ENCODE results near the gene OPCML. TPM values are rescaled to one million over a fixed set of nuclear protein-coding genes. Genes with fewer than 3 reads are reported as not detected.

The OPCML gene
- total and polyA plus RNA-seq, 2 donors (not counting 1 experiment from before 2014, with no cell fraction given), result not detected

DNA sequence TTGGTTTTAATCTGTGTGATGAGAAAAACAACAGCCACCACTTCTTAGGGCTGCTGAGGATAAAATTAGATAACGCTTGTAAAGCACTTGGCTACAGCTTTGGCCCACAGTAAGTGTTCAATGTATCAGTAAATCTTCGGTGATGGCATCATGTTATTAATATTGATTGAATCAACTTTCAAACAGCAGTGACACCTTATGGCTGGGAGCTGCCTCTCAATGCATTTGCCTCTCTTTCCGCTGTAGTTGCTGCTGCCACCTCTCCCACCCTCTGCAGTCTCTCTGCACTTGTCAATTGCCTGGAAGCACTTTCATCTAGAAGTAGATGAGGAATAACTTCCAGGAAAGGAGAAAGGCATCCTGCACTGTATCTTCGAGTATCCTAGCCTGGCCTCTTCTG is 491.1 kb downstream of the OPCML start:
- no peak overlapping the region for H3K4me3 Mint-ChIP-seq
- CTCF ChIA-PET, result no interaction called here
- no peak overlapping the region for H3K27ac Mint-ChIP-seq

DNA sequence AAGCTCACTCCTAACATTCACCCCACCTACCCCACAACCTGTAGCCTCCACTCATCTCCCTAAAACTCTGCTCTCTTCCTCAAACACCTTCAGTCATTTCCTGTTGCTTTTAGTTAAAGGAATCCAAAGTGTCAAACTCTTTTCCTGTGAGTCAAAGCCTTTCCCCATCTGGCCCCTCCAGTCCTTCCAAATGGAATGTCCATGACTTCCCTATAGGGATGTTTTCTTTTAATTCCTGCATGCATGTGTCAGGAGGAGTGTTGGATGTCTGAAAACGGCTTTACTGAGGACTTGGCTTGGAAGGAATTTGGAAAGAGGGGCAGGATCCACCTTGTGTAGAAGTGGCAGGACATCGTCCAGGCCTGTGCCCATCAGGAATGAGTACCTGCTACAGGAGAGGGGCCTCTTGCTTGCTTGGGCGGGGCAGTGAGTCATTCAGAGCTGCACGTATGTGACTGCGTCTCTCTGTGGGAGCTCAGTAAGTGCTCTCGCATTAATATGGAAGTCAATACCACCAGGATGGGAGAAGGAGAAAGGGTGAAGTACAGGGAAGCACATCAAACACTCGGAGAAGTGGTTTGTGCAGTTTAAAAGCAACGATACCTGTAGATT is 491.9 kb downstream of the OPCML start:
- H3K4me1 Mint-ChIP-seq, result no peaks in the 10 kb centered on the region
- Histone ChIP-seq H2AFZ (ENCODE audit: insufficient read depth, low read depth, low read length, poor library complexity, severe bottlenecking) (no peak overlapping the region), H4K20me1 (ENCODE audit: control insufficient read depth, insufficient read depth, low read length, poor library complexity, severe bottlenecking) (no peaks in the 10 kb centered on the region), H3K27me3 (replicated peaks in 1 of 4; ENCODE audit: control extremely low read depth in 1 of 4, control insufficient read depth in 3 of 4, insufficient read depth in 4 of 4, low read length in 3 of 4) (no peaks in the 10 kb centered on the region), H3K27ac (ENCODE audit: low read length in 2 of 2) (no peak overlapping the region), H3K79me2 (ENCODE audit: control insufficient read depth, insufficient read depth, low read length) (no peaks in the 10 kb centered on the region), H3K4me1 (ENCODE audit: control insufficient read depth in 2 of 2, insufficient read depth in 2 of 2, low read length in 2 of 2) (no peaks in the 10 kb centered on the region), H3K9me3 (ENCODE audit: control extremely low read depth in 1 of 3, control insufficient read depth in 2 of 3, insufficient read depth in 1 of 3, low read length in 2 of 3) (peaks cover 0 to 17% (median 0%) of the 10 kb centered on the region in 3 donors), H3K4me2 (replicated peaks; ENCODE audit: low read depth, low read length, poor library complexity, severe bottlenecking) (no peak overlapping the region), H3K4me3 (ENCODE audit: control extremely low read depth in 1 of 5, extremely low read depth in 1 of 5, insufficient read depth in 1 of 5, low read depth in 2 of 5, low read length in 4 of 5) (no peak overlapping the region), H3K9ac (ENCODE audit: low read length) (no peak overlapping the region), H3K36me3 (replicated peaks in 1 of 2; ENCODE audit: control extremely low read depth in 1 of 2, control insufficient read depth in 1 of 2, extremely low read depth in 1 of 2, insufficient read depth in 2 of 2, low read length in 1 of 2) (no peaks in the 10 kb centered on the region)
- no peak overlapping the region for H3K4me3 Mint-ChIP-seq
- ChIA-PET POLR2A (no interaction called here), CTCF (no interaction called here)
- 52% methylated on average over 6 of the region's 8 CpGs for WGBS (ENCODE audit: insufficient coverage)
- no peak overlapping the region for H3K27ac Mint-ChIP-seq
- TF ChIP-seq, protein P1, sequence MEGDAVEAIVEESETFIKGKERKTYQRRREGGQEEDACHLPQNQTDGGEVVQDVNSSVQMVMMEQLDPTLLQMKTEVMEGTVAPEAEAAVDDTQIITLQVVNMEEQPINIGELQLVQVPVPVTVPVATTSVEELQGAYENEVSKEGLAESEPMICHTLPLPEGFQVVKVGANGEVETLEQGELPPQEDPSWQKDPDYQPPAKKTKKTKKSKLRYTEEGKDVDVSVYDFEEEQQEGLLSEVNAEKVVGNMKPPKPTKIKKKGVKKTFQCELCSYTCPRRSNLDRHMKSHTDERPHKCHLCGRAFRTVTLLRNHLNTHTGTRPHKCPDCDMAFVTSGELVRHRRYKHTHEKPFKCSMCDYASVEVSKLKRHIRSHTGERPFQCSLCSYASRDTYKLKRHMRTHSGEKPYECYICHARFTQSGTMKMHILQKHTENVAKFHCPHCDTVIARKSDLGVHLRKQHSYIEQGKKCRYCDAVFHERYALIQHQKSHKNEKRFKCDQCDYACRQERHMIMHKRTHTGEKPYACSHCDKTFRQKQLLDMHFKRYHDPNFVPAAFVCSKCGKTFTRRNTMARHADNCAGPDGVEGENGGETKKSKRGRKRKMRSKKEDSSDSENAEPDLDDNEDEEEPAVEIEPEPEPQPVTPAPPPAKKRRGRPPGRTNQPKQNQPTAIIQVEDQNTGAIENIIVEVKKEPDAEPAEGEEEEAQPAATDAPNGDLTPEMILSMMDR (IDR thresholded peaks at IDR 0.05), result no peak
- TF ChIP-seq EZH2 (IDR thresholded peaks at IDR 0.05; ENCODE audit: borderline replicate concordance, insufficient read depth, low read depth, low read length, poor library complexity, severe bottlenecking), result no peak
- no peaks in the 10 kb centered on the region for H3K27me3 Mint-ChIP-seq
- ATAC-seq (ENCODE audit: low read depth) (no peak), DNase-seq (no peak)
- H3K9me3 Mint-ChIP-seq (ENCODE audit: insufficient read depth), result no peaks in the 10 kb centered on the region
- intact Hi-C loops (cut with micrococcal nuclease), result no loop called here

More for the DNA sequence above, 491.1 kb downstream of the OPCML start:
- Histone ChIP-seq H3K79me2 (ENCODE audit: control insufficient read depth, insufficient read depth, low read length) (no peaks in the 10 kb centered on the region), H3K4me3 (ENCODE audit: control extremely low read depth in 1 of 5, extremely low read depth in 1 of 5, insufficient read depth in 1 of 5, low read depth in 2 of 5, low read length in 4 of 5) (no peak overlapping the region), H3K27me3 (replicated peaks in 1 of 4; ENCODE audit: control extremely low read depth in 1 of 4, control insufficient read depth in 3 of 4, insufficient read depth in 4 of 4, low read length in 3 of 4) (no peaks in the 10 kb centered on the region), H3K27ac (ENCODE audit: low read length in 2 of 2) (no peak overlapping the region), H3K4me2 (replicated peaks; ENCODE audit: low read depth, low read length, poor library complexity, severe bottlenecking) (no peak overlapping the region), H4K20me1 (ENCODE audit: control insufficient read depth, insufficient read depth, low read length, poor library complexity, severe bottlenecking) (no peaks in the 10 kb centered on the region), H3K9ac (ENCODE audit: low read length) (no peak overlapping the region), H3K4me1 (ENCODE audit: control insufficient read depth in 2 of 2, insufficient read depth in 2 of 2, low read length in 2 of 2) (no peaks in the 10 kb centered on the region), H3K36me3 (replicated peaks in 1 of 2; ENCODE audit: control extremely low read depth in 1 of 2, control insufficient read depth in 1 of 2, extremely low read depth in 1 of 2, insufficient read depth in 2 of 2, low read length in 1 of 2) (no peaks in the 10 kb centered on the region), H2AFZ (ENCODE audit: insufficient read depth, low read depth, low read length, poor library complexity, severe bottlenecking) (no peak overlapping the region), H3K9me3 (ENCODE audit: control extremely low read depth in 1 of 3, control insufficient read depth in 2 of 3, insufficient read depth in 1 of 3, low read length in 2 of 3) (peaks cover 0 to 17% (median 0%) of the 10 kb centered on the region in 3 donors)
- WGBS (ENCODE audit: insufficient coverage), result 74% methylated on average over 3 of the region's 4 CpGs
- intact Hi-C loops (cut with micrococcal nuclease), result no loop called here
- Mint-ChIP-seq H3K9me3 (ENCODE audit: insufficient read depth) (no peaks in the 10 kb centered on the region), H3K27me3 (no peaks in the 10 kb centered on the region), H3K4me1 (no peaks in the 10 kb centered on the region)
- ATAC-seq (ENCODE audit: low read depth), result no peak
- TF ChIP-seq EZH2 (IDR thresholded peaks at IDR 0.05; ENCODE audit: borderline replicate concordance, insufficient read depth, low read depth, low read length, poor library complexity, severe bottlenecking), result no peak
- TF ChIP-seq, protein P1 (IDR thresholded peaks at IDR 0.05), result no peak
- POLR2A ChIA-PET, result no interaction called here
- DNase-seq, result no peak
